ENCODE results near the gene KIAA2012.
"Not testable (repeated sequence)": the region's sequence is repeated elsewhere in the genome, so short reads cannot be mapped to it uniquely, and the experiment has no call there.

The KIAA2012 gene

DNA sequence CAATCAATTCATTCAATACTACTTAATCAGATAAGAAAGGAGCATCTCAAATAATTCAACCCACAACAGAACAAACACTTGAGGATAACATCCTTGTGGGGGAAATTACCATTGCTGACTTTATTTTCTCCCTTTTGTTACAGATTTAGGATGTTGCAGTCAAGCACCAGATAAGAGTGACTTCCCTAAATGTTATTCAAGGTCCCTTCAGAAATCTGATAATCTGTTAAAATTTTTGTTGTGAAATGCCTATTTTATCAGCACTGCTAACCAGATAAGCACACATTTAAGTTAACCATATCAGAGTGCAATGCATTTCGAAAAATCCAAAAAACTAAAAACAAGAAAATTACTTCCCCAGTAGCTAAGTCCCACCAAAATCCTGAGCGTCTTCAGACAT lies 131.8 kb downstream of the KIAA2012 start:
- TF ChIP-seq, protein P1, sequence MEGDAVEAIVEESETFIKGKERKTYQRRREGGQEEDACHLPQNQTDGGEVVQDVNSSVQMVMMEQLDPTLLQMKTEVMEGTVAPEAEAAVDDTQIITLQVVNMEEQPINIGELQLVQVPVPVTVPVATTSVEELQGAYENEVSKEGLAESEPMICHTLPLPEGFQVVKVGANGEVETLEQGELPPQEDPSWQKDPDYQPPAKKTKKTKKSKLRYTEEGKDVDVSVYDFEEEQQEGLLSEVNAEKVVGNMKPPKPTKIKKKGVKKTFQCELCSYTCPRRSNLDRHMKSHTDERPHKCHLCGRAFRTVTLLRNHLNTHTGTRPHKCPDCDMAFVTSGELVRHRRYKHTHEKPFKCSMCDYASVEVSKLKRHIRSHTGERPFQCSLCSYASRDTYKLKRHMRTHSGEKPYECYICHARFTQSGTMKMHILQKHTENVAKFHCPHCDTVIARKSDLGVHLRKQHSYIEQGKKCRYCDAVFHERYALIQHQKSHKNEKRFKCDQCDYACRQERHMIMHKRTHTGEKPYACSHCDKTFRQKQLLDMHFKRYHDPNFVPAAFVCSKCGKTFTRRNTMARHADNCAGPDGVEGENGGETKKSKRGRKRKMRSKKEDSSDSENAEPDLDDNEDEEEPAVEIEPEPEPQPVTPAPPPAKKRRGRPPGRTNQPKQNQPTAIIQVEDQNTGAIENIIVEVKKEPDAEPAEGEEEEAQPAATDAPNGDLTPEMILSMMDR (IDR thresholded peaks at IDR 0.05; ENCODE audit: low read depth, low read length): no peak

DNA sequence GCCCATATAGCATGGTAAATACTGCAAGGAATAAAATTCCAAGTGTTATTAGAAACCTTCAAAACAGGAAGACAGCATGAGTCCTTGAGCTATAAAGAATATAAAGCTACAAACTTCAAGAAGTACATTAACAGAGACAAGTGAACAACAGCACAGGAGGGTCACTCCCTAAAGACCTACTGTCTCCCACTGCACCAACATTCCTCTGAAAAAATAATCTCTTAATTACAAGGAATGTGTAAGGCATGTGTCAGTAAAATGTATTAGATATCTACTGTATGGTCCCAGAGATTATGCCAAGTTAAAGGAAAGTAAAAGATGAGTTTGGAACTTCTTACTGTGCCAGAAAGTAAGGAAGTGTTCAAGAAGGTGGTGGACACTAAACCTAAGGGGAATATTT lies 135.5 kb downstream of the KIAA2012 start:
- DNase-seq (ENCODE audit: extremely low read depth, low read depth): no peak
- TF ChIP-seq, protein P1 (IDR thresholded peaks at IDR 0.05; ENCODE audit: low read depth, low read length): no peak

More for the DNA sequence above, 131.8 kb downstream of the KIAA2012 start:
- no peak for DNase-seq (ENCODE audit: extremely low read depth, low read depth)

DNA sequence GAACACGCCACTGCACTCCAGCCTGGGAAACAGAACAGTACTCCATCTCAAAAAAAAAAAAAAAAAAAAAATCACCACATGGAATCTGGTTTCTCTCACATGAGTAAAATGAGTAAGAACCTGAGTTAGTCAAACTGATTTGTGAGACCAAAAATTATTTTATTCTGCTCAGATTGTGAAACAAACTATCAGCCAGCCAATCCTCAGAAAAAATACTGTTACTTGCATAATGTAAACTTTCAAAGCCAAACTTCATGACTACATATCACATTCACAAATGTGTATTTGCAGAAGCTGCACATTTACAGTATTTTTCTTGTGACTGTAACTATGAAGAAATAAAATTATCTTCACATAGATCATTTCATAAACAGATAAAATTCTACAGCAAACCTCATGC lies 142.1 kb downstream of the KIAA2012 start:
- TF ChIP-seq, protein P1 (IDR thresholded peaks at IDR 0.05; ENCODE audit: low read depth, low read length): no peak
- no peak for DNase-seq (ENCODE audit: extremely low read depth, low read depth)

DNA sequence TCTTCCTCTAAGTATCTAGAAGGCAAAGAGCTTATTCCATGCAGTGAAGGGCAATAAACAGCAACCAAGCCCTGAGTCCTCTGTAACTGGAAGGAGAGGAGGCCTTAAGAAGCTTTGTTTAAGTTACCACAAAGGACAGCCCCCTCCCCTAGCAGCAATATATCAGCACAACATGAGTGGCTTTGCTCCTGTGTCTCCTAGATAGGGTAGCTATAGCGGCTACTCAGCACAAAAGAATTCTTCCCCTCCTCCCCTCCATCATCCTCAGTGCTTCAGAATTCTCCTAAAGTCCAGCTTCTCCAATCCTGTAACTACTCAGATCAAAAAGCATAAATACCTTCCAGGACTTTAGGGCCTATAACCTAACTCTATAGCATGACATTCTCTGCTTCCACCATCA lies 148.8 kb downstream of the KIAA2012 start:
- no peak for DNase-seq (ENCODE audit: extremely low read depth, low read depth)

DNA sequence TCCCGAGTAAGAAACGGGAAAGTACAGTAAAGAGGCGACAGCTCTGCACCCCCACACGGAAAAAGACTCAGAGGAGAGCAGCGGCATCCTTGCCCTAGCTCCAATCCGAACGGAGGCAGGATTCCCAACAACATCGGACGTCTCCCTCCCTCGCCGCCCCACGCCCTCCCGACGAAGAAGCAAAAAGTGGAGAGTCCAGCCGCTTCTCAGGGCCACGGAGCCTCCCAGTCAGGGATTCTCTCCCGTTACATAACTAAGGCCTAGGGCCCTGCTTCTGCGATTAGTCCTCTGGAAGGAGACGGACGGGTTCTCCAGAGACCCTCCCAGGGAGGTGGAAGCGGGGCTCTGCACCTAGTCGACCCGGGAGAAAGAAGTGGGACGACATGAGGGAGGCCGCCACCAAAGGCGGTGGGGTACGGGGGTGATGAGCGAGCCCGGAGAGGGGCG lies 164.8 kb downstream of the KIAA2012 start:
- TF ChIP-seq, protein P1 (IDR thresholded peaks at IDR 0.05; ENCODE audit: low read depth, low read length): no peak
- peak; percentile 11 for DNase-seq (ENCODE audit: extremely low read depth, low read depth)

More for the DNA sequence above, 148.8 kb downstream of the KIAA2012 start:
- TF ChIP-seq, protein P1 (IDR thresholded peaks at IDR 0.05; ENCODE audit: low read depth, low read length): no peak

DNA sequence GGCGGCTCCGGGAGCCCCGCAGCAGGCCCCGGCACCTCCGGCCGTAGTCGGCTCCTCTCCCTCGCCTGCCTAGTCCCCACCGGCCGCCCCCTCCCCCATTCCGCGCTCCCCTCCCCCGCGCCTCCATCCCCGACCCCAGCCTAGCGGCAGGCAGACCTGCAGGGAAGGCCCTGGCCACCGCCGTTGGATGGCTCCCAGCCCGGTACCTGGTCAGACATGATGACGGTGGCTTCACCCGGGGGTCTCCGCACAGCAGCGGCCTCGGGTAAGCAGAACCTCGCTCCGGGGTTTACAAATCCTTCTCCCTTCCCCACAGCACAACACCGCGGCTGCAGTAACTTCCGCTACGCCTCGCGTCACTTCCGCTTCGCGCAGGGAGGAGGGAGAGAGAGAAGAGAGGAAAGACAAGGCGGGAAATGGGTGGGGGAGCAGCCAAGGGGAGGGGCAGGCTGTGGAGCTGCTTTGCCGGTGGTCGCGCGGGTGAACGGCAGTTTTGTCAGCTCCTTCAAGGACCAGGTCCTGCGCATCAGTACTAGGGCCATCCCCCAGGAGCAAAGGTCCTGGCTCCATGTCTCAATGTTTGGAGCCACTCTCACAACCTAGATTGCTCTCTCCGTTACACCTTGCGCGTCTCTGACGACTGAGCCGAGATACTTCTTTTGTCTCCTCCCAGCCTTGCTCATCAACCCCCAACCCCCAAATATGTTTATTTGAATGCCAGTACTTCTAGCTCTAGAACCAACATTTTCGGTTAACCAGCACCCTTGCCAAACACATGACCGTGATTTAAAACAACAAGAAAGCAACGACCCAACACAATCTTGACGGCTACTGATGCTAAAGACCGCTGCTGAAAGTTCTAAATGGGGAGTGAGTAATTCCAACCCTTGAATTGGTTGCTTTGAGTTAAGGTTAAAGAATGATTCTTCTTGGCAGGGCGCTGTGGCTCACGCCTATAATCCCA lies 165.5 kb downstream of the KIAA2012 start, which contains the start of gene SUMO1:
SUMO1 (minus strand) TSS at position 364 of the 964 bp plus-strand sequence; CDS start at position 218, 146 bp downstream.
- DNase-seq (ENCODE audit: extremely low read depth, low read depth): peak; percentile 39
- TF ChIP-seq, protein P1 (IDR thresholded peaks at IDR 0.05; ENCODE audit: low read depth, low read length): no peak

DNA sequence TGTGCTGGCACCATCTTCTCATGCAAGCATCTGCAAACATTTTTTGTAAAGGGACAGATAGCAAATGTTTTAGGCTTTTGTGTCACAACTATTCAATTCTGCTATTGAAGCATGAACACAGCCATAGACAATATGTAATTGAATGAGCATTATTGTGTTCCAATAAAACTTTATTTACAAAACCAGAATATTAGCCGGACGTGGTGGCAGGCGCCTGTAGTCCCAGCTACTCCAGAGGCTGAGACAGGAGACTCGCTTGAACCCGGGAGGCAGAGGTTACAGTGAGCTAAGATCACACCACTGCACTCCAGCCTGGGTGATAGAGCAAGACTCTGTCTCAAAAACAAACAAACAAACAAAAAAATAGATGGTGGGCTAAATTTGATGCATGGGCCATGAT lies 174.7 kb downstream of the KIAA2012 start:
- not testable (repeated sequence) for DNase-seq (ENCODE audit: extremely low read depth, low read depth)
